ENCODE results near the gene EI24. TPM values are rescaled to one million over a fixed set of nuclear protein-coding genes. Genes with fewer than 3 reads are reported as not detected.

Gene EI24
- total and polyA plus RNA-seq, 9 of the 15 experiments (the other 6 are each of a cell fraction or from before 2014, with no cell fraction given) = 50.4 to 260 (median 168) TPM

DNA sequence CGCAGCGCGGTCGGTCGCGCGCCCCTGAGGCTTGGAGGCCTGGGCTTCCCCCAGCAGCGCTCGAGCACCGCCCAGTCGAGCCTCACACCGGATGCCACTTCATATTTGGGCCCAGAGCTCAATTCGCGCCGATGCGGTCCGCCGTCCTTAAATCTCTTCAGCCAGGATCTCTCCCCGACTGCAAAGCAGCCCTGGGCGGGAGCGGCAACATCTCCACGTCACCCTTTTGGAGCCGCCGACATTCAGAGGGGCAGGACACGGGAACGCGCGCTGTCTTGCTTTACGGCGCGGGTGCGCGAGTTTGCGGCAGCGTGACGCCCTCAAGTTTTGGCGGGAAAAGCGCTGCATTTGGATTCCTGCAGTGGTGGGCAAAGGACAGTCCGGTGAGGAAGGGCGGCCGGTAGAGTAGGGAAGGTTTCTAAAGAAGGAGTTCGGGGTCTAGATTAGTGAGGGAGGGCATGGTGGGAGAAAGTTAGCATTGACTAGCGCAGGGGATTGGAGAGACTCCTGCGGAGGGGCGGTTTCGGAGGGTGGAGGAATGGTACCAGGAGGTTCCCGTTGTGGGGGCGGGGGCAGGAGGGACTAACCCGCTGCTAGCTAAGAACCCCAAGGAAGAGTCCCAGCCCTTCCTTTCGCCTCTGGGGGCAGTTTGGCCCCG is 56.5 kb downstream of the EI24 start (continued):
- TF ChIP-seq, protein P1, sequence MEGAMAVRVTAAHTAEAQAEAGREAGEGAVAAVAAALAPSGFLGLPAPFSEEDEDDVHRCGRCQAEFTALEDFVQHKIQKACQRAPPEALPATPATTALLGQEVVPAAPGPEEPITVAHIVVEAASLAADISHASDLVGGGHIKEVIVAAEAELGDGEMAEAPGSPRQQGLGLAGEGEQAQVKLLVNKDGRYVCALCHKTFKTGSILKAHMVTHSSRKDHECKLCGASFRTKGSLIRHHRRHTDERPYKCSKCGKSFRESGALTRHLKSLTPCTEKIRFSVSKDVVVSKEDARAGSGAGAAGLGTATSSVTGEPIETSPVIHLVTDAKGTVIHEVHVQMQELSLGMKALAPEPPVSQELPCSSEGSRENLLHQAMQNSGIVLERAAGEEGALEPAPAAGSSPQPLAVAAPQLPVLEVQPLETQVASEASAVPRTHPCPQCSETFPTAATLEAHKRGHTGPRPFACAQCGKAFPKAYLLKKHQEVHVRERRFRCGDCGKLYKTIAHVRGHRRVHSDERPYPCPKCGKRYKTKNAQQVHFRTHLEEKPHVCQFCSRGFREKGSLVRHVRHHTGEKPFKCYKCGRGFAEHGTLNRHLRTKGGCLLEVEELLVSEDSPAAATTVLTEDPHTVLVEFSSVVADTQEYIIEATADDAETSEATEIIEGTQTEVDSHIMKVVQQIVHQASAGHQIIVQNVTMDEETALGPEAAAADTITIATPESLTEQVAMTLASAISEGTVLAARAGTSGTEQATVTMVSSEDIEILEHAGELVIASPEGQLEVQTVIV (CRISPR knock-in tag; IDR thresholded peaks at IDR 0.05; ENCODE audit: borderline replicate concordance) = peak; percentile 99
- TF ChIP-seq ETV5 (CRISPR knock-in tag; IDR thresholded peaks at IDR 0.05; ENCODE audit: low read depth) (peak; percentile 85; the same call in 1 of the 2 replicates), PTBP1 (IDR thresholded peaks at IDR 0.05; ENCODE audit: low read depth, low read length) (peak; percentile 58; the same call in 1 of the 2 replicates), ARID1B (IDR thresholded peaks at IDR 0.05) (peak; percentile 62), MBD2 (IDR thresholded peaks at IDR 0.05; ENCODE audit: borderline replicate concordance, low read depth) (peak; percentile 69), NFYB (IDR thresholded peaks at IDR 0.05; ENCODE audit: extremely low read depth, insufficient read length) (no peak)
- TF ChIP-seq, protein P2, sequence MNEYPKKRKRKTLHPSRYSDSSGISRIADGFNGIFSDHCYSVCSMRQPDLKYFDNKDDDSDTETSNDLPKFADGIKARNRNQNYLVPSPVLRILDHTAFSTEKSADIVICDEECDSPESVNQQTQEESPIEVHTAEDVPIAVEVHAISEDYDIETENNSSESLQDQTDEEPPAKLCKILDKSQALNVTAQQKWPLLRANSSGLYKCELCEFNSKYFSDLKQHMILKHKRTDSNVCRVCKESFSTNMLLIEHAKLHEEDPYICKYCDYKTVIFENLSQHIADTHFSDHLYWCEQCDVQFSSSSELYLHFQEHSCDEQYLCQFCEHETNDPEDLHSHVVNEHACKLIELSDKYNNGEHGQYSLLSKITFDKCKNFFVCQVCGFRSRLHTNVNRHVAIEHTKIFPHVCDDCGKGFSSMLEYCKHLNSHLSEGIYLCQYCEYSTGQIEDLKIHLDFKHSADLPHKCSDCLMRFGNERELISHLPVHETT (CRISPR knock-in tag; conservative IDR thresholded peaks at IDR 0.05 in 1 of 2, IDR thresholded peaks at IDR 0.05 in 1 of 2) = 0 out of 4 replicates have a peak, but pooled peaks of 1 of the 2 experiments have one; percentile 49
